ENCODE measurements around the gene HEY2. TPM values are rescaled to one million over a fixed set of nuclear protein-coding genes. Genes with fewer than 3 reads are reported as not detected.

HEY2 gene
- total and polyA plus RNA-seq, 2 of the 8 experiments (the other 6 are each of a cell fraction or from before 2014, with no cell fraction given): 9.1 to 16.2 TPM

GRCh38 chr6:125728739-125729138 lies 20.7 kb upstream of the HEY2 start:
- no peaks in the 10 kb centered on the region for H3K9me3 ChIP-seq (ENCODE audit: insufficient read depth in 2 of 2, low read depth in 1 of 2, low read length in 1 of 2)
- H3K27ac ChIP-seq (ENCODE audit: low read depth, low read length): no peak overlapping the region
- DNase-seq (ENCODE audit: low read depth in 1 of 2, low spot score in 2 of 2): no peak
- peaks cover 0 to 8% (median 2%) of the 10 kb centered on the region in 4 experiments; a peak in 2 of 7 replicates for H3K4me1 ChIP-seq (replicated peaks in 1 of 4; ENCODE audit: control insufficient read depth in 3 of 4, insufficient read depth in 4 of 4, low read length in 3 of 4)
- peak overlapping the region; percentile 83; the same call in 1 of the 2 replicates for H2BK12ac ChIP-seq (ENCODE audit: low read depth, low read length)
- no peak overlapping the region for H3K4me3 ChIP-seq (ENCODE audit: extremely low read depth in 1 of 4, insufficient read depth in 2 of 4, low read depth in 3 of 4, low read length in 4 of 4)
- POLR2A ChIA-PET (ENCODE audit: partially characterized antibody): interaction anchor here (2.0 to 2.5 kb wide), 2 partner anchors 10 to 14 kb away, joined by 7 to 8 read pairs; no protein-coding TSS in a partner anchor
- H3K27me3 ChIP-seq (replicated peaks in 1 of 4; ENCODE audit: control insufficient read depth in 3 of 4, extremely low read depth in 1 of 4, insufficient read depth in 3 of 4, low read length in 3 of 4): no peaks in the 10 kb centered on the region
- no peak overlapping the region for H4K91ac ChIP-seq (replicated peaks; ENCODE audit: insufficient read length, low read length)
- no peak overlapping the region for H4K5ac ChIP-seq (ENCODE audit: insufficient read length, low read depth, low read length)
- peak overlapping the region in 1 of 2 experiments; percentile 21; a peak in 1 of 4 replicates for H3K4me2 ChIP-seq (ENCODE audit: insufficient read depth in 1 of 2, low read depth in 2 of 2, low read length in 2 of 2)
- no peak overlapping the region for H2AK5ac ChIP-seq (ENCODE audit: low read depth, low read length)
- no peaks in the 10 kb centered on the region for H3K36me3 ChIP-seq (ENCODE audit: control insufficient read depth in 2 of 4, insufficient read depth in 4 of 4, low read length in 3 of 4)
- no peaks in the 10 kb centered on the region for H3K79me1 ChIP-seq (ENCODE audit: low read depth, low read length)
- no peak for FAIRE-seq
- TF ChIP-seq JUND (IDR thresholded peaks at IDR 0.05; ENCODE audit: low read length): no peak
- no peak for TF ChIP-seq SIN3A (conservative IDR thresholded peaks at IDR 0.05 in 1 of 2, IDR thresholded peaks at IDR 0.05 in 1 of 2; ENCODE audit: low read depth in 1 of 2, low read length in 2 of 2)
- no peak for TF ChIP-seq FOSL1 (IDR thresholded peaks at IDR 0.05; ENCODE audit: insufficient read depth, low read depth, low read length)
- no peak for TF ChIP-seq TCF12 (IDR thresholded peaks at IDR 0.05; ENCODE audit: low read depth, low read length)
- no peak for TF ChIP-seq EGR1 (IDR thresholded peaks at IDR 0.05; ENCODE audit: borderline replicate concordance, low read depth, low read length)
- TF ChIP-seq SP1 (IDR thresholded peaks at IDR 0.05; ENCODE audit: low read depth, low read length): no peak
- no peak for TF ChIP-seq NRF1 (IDR thresholded peaks at IDR 0.05; ENCODE audit: low read depth, low read length)
- no peak for TF ChIP-seq ATF2 (IDR thresholded peaks at IDR 0.05; ENCODE audit: low read length)
- no peak for TF ChIP-seq SRF (IDR thresholded peaks at IDR 0.05; ENCODE audit: low read depth, low read length)
- H2BK120ac ChIP-seq (replicated peaks; ENCODE audit: low read depth, low read length): no peak overlapping the region
- H3K56ac ChIP-seq (replicated peaks; ENCODE audit: insufficient read length, low read depth, low read length): no peak overlapping the region
- H3K14ac ChIP-seq (ENCODE audit: insufficient read length): no peak overlapping the region
- CTCF ChIA-PET (ENCODE audit: partially characterized antibody): interaction anchor here (1.1 to 1.6 kb wide), 3 partner anchors 14 to 227 kb away, joined by 3 to 6 read pairs (median 3); no protein-coding TSS in a partner anchor
- no peaks in the 10 kb centered on the region for H3K79me2 ChIP-seq (ENCODE audit: control insufficient read depth in 1 of 2, insufficient read depth in 2 of 2, low read length in 2 of 2)
- no peak overlapping the region for H3K23ac ChIP-seq (ENCODE audit: insufficient read length)
- no peak overlapping the region for H4K8ac ChIP-seq (ENCODE audit: extremely low read depth, insufficient read depth, low read length)
- no peaks in the 10 kb centered on the region for H3K23me2 ChIP-seq (ENCODE audit: low read depth, low read length)
- H4K20me1 ChIP-seq (replicated peaks in 1 of 2; ENCODE audit: control insufficient read depth in 1 of 2, insufficient read depth in 2 of 2, low read length in 2 of 2): no peaks in the 10 kb centered on the region
- peak overlapping the region; percentile 82; the same call in 1 of the 2 replicates for H2BK20ac ChIP-seq (ENCODE audit: low read length)
- peak overlapping the region; percentile 20; the same call in 1 of the 2 replicates for H2BK15ac ChIP-seq (ENCODE audit: low read length)
- H3K4ac ChIP-seq (replicated peaks; ENCODE audit: insufficient read length, low read depth, low read length): no peak overlapping the region
- H2AFZ ChIP-seq (ENCODE audit: low read length): peak overlapping the region; percentile 68; the same call in 1 of the 2 replicates
- peak overlapping the region; percentile 55; the same call in 1 of the 2 replicates for H3K18ac ChIP-seq (ENCODE audit: extremely low read depth, low read length)
- 94% methylated on average over 1 of the region's 1 CpG; no CpG with 5 or more reads in 1 of the 2 experiments for WGBS, 2 experiments (ENCODE audit: extremely low coverage in 1 of 2, insufficient coverage in 1 of 2, insufficient read length in 1 of 2, insufficient replicate concordance in 2 of 2, low coverage in 1 of 2, low lambda C conversion rate in 2 of 2, missing lambda C conversion rate in 1 of 2)
- 0 out of 2 replicates have a peak overlapping the region, but pooled peaks have one; percentile 26 for H2BK5ac ChIP-seq (ENCODE audit: low read depth, low read length)
- H3K9ac ChIP-seq (replicated peaks in 1 of 4; ENCODE audit: extremely low read depth in 1 of 4, low read depth in 3 of 4, low read length in 3 of 4): no peak overlapping the region

All from H1 (cell line).